IMR-90 (cell line): ENCODE results near the gene NEDD4L. TPM values are rescaled to one million over a fixed set of nuclear protein-coding genes. Genes with fewer than 3 reads are reported as not detected.

Experiments
- ATAC-seq: fragments of 200-7000 bp; cut with Tn5 transposase; 2 replicates; pipeline ENCODE4 v1.9.1; 2020; ENCODE audit warnings: low read depth, mild to moderate bottlenecking, moderate library complexity
- BruUV-seq: library from RNA; stranded (reverse); fragments of 400-500 nt; replicated peaks from 2 replicates; lab custom pipeline; 2021; lab: Mats Ljungman, UMichigan
- CTCF ChIA-PET: fragments of 300-600 bp; formaldehyde crosslinking; extraction: SDS; loops from one replicate; lab custom pipeline; 2021; ENCODE audit warnings: antibody characterized with exemption; lab: Yijun Ruan, JAX
- POLR2A ChIA-PET: fragments of 300-600 bp; sonication (Branson Sonifier 250); formaldehyde crosslinking; loops from one replicate; lab custom pipeline; 2022; ENCODE audit warnings: antibody characterized with exemption; ENCODE audit not compliant: unreplicated experiment; lab: Charles Lee
- DNase-seq: peaks from one replicate; pipeline ENCODE4 v3.0.0; 2013
- H2AFZ ChIP-seq: replicated peaks from 2 replicates; pipeline ENCODE3; 2013; ENCODE audit warnings: low read length, mild to moderate bottlenecking; ENCODE audit not compliant: poor library complexity
- H2AK5ac ChIP-seq: 2 replicates; pipeline ENCODE4 v1.6.1; 2013; ENCODE audit warnings: low read depth, low read length, inconsistent platforms
- H2AK9ac ChIP-seq: replicated peaks from 2 replicates; pipeline ENCODE3; 2013; ENCODE audit warnings: mild to moderate bottlenecking, low read depth, low read length, moderate library complexity; ENCODE audit not compliant: poor library complexity
- H2BK120ac ChIP-seq: 2 replicates; pipeline ENCODE4 v1.6.1; 2013; ENCODE audit warnings: low read depth, low read length, inconsistent platforms
- H2BK15ac ChIP-seq: 3 replicates; pipeline ENCODE4 v1.6.1; 2013; ENCODE audit warnings: low read depth, low read length, inconsistent platforms
- H2BK20ac ChIP-seq: 2 replicates; pipeline ENCODE4 v1.6.1; 2013; ENCODE audit warnings: low read depth, mild to moderate bottlenecking, inconsistent platforms, low read length, moderate library complexity
- H2BK5ac ChIP-seq: 2 replicates; pipeline ENCODE4 v1.6.1; 2013; ENCODE audit warnings: mild to moderate bottlenecking, low read depth, low read length, inconsistent platforms; ENCODE audit not compliant: poor library complexity, severe bottlenecking
- H3K14ac ChIP-seq: replicated peaks from 2 replicates; pipeline ENCODE4 v1.6.1; 2013; ENCODE audit warnings: low read depth, low read length, inconsistent platforms
- H3K18ac ChIP-seq: 2 replicates; pipeline ENCODE4 v1.6.1; 2013; ENCODE audit warnings: low read depth, low read length, control low read depth
- H3K23ac ChIP-seq: 2 replicates; pipeline ENCODE4 v1.6.1; 2013; ENCODE audit warnings: low read depth, low read length, inconsistent platforms
- H3K27ac ChIP-seq: 2 replicates; pipeline ENCODE4 v1.5.1; 2013; ENCODE audit warnings: mild to moderate bottlenecking, control low read depth, low read length; ENCODE audit not compliant: insufficient read depth
- H3K27me3 ChIP-seq: 2 replicates; pipeline ENCODE4 v1.6.1; 2013; ENCODE audit warnings: low read length; ENCODE audit not compliant: control insufficient read depth, insufficient read depth
- H3K36me3 ChIP-seq: 2 replicates; pipeline ENCODE4 v1.6.1; 2013; ENCODE audit warnings: low read length, mixed read lengths; ENCODE audit not compliant: control insufficient read depth, insufficient read depth
- H3K4ac ChIP-seq: 2 replicates; pipeline ENCODE4 v1.6.1; 2013; ENCODE audit warnings: low read depth, low read length, inconsistent platforms
- H3K4me1 ChIP-seq: 2 replicates; pipeline ENCODE4 v1.6.1; 2013; ENCODE audit warnings: low read length, mixed read lengths; ENCODE audit not compliant: control insufficient read depth, insufficient read depth
- H3K4me2 ChIP-seq: 2 replicates; pipeline ENCODE4 v1.6.1; 2013; ENCODE audit warnings: low read depth, mild to moderate bottlenecking, control low read depth, low read length, moderate library complexity
- H3K4me3 ChIP-seq: 2 replicates; pipeline ENCODE4 v1.5.1; 2013; ENCODE audit warnings: low read depth, mild to moderate bottlenecking, control low read depth, low read length, moderate library complexity; ENCODE audit not compliant: insufficient read depth
- H3K56ac ChIP-seq: 2 replicates; pipeline ENCODE4 v1.6.1; 2013; ENCODE audit warnings: low read length, inconsistent platforms; ENCODE audit not compliant: insufficient read depth; ENCODE audit errors: extremely low read depth
- H3K79me1 ChIP-seq, 2 experiments: 2 replicates each; pipeline ENCODE4 v1.6.1; 2013; ENCODE audit warnings: low read length in 2 of 2, inconsistent platforms in 1 of 2, low read depth in 1 of 2
- H3K9ac ChIP-seq: 2 replicates; pipeline ENCODE4 v1.6.1; 2013; ENCODE audit warnings: low read depth, low read length, control low read depth
- H3K9me1 ChIP-seq: 2 replicates; pipeline ENCODE4 v1.6.1; 2013; ENCODE audit warnings: low read length, inconsistent platforms; ENCODE audit not compliant: insufficient read depth
- H3K9me3 ChIP-seq: 2 replicates; pipeline ENCODE4 v1.6.1; 2013; ENCODE audit warnings: low read length; ENCODE audit not compliant: control insufficient read depth, insufficient read depth
- H4K20me1 ChIP-seq: 2 replicates; pipeline ENCODE4 v1.6.1; 2013; ENCODE audit warnings: low read length, inconsistent platforms; ENCODE audit not compliant: insufficient read depth
- H4K5ac ChIP-seq: 2 replicates; pipeline ENCODE4 v1.6.1; 2013; ENCODE audit warnings: mild to moderate bottlenecking, low read depth, low read length, control low read depth
- H4K8ac ChIP-seq, 2 experiments: 2 replicates each; pipeline ENCODE4 v1.6.1; 2013; ENCODE audit warnings: low read depth in 2 of 2, low read length in 2 of 2, control low read depth in 1 of 2, inconsistent platforms in 1 of 2
- H4K91ac ChIP-seq: 2 replicates; pipeline ENCODE4 v1.6.1; 2013; ENCODE audit warnings: low read depth, low read length, inconsistent platforms; ENCODE audit not compliant: insufficient read depth
- BHLHE40 ChIP-seq: fragments of 150-350 bp; IDR thresholded peaks from 2 replicates; pipeline ENCODE4 v1.6.1; 2016; ENCODE audit warnings: mild to moderate bottlenecking, low read depth, low read length
- CEBPB ChIP-seq: IDR thresholded peaks from 2 replicates; pipeline ENCODE4 v1.6.1; 2012; ENCODE audit warnings: low read depth, low read length, improper control_type of control experiment
- CHD1 ChIP-seq: IDR thresholded peaks from 2 replicates; pipeline ENCODE4 v1.6.1; 2012; ENCODE audit warnings: low read depth, low read length, improper control_type of control experiment
- CTCF ChIP-seq: conservative IDR thresholded peaks from 2 replicates; pipeline ENCODE4 v1.5.1; 2012; ENCODE audit warnings: mild to moderate bottlenecking, low read depth, low read length, improper control_type of control experiment
- FOS ChIP-seq: fragments of 150-350 bp; IDR thresholded peaks from 2 replicates; pipeline ENCODE4 v1.6.1; 2016; ENCODE audit warnings: low read depth, low read length
- MAFK ChIP-seq: IDR thresholded peaks from 2 replicates; pipeline ENCODE4 v1.6.1; 2012; ENCODE audit warnings: low read depth, low read length, improper control_type of control experiment
- MAZ ChIP-seq: IDR thresholded peaks from 2 replicates; pipeline ENCODE4 v1.6.1; 2012; ENCODE audit warnings: low read depth, mild to moderate bottlenecking, low read length, improper control_type of control experiment, moderate library complexity, borderline replicate concordance
- MXI1 ChIP-seq: IDR thresholded peaks from 2 replicates; pipeline ENCODE4 v1.6.1; 2012; ENCODE audit warnings: low read depth, mild to moderate bottlenecking, low read length, moderate library complexity, borderline replicate concordance
- NFE2L2 ChIP-seq: fragments of 150-350 bp; IDR thresholded peaks from 2 replicates; pipeline ENCODE4 v1.6.1; 2016; ENCODE audit warnings: low read depth, mild to moderate bottlenecking, low read length
- POLR2A ChIP-seq: IDR thresholded peaks from 2 replicates; pipeline ENCODE4 v1.6.1; 2012; ENCODE audit warnings: mild to moderate bottlenecking, low read depth, low read length
- RAD21 ChIP-seq: IDR thresholded peaks from 2 replicates; pipeline ENCODE4 v1.6.1; 2012; ENCODE audit warnings: low read length, improper control_type of control experiment
- RCOR1 ChIP-seq: IDR thresholded peaks from 2 replicates; pipeline ENCODE4 v1.6.1; 2012; ENCODE audit warnings: mild to moderate bottlenecking, low read length, improper control_type of control experiment; ENCODE audit not compliant: insufficient replicate concordance
- SMC3 ChIP-seq: fragments of 150-350 bp; IDR thresholded peaks from 2 replicates; pipeline ENCODE4 v1.6.1; 2016; ENCODE audit warnings: low read depth, mild to moderate bottlenecking, antibody characterized with exemption, low read length, moderate library complexity
- USF2 ChIP-seq: fragments of 150-350 bp; IDR thresholded peaks from 2 replicates; pipeline ENCODE4 v1.6.1; 2017; ENCODE audit warnings: mild to moderate bottlenecking, antibody characterized with exemption, low read length, low read depth
- WGBS, 2 experiments: methylation state at CpG; one replicate each; pipeline versions ENCODE4 v1.1.5 to v1.1.7; 2013; ENCODE audit warnings: missing lambda C conversion rate in 2 of 2; ENCODE audit not compliant: insufficient read length in 1 of 2; ENCODE audit errors: extremely low coverage in 2 of 2; 5-methylcytosine and 5-hydroxymethylcytosine counted together
- dilution Hi-C: fragments of 300-500 bp; cut with HindIII; formaldehyde crosslinking; loops from one replicate; pipeline ENCODE4 v1.14.3; 2018; ENCODE audit warnings: low sequenced_read_pairs; ENCODE audit not compliant: unreplicated experiment
- in situ Hi-C: fragments of 300-500 bp; cut with MboI; formaldehyde crosslinking; loops from 3 replicates; pipeline ENCODE4 v1.14.3; 2019; ENCODE audit warnings: low sequenced_read_pairs, inconsistent platforms, mixed read lengths
- intact Hi-C: fragments of 100-400 bp; cut with micrococcal nuclease; formaldehyde crosslinking; loops from 2 replicates; pipeline ENCODE4 v1.10.0; 2022
- polyA plus RNA-seq, 3 experiments: library from polyadenylated mRNA; depleted of rRNA; stranded (reverse); fragments of >200 nt; gene quantifications; 2 replicates each; pipeline ENCODE4 v1.2.3, GENCODE V29; 2012; ENCODE audit warnings: low replicate concordance in 1 of 3
- total RNA-seq: library from RNA; depleted of rRNA; stranded (reverse); fragments of >200 nt; gene quantifications from 2 replicates; pipeline ENCODE4 v1.2.3, GENCODE V29; 2012
- TF ChIP-seq, protein P1 (sequence below): fragments of 150-350 bp; IDR thresholded peaks from 2 replicates; pipeline ENCODE4 v1.6.1; 2016; ENCODE audit warnings: low read depth, mild to moderate bottlenecking, low read length, moderate library complexity, borderline replicate concordance

Gene NEDD4L
- total and polyA plus RNA-seq, 2 of the 4 experiments (the other 2 are of a cell fraction), result 10.0 to 10.9 TPM

GRCh38 chr18:58362027-58362575, 318.1 kb downstream of the NEDD4L start:
- no CpG with 5 or more reads among the region's 8 CpGs for WGBS, 2 experiments
- Histone ChIP-seq H4K5ac (peak overlapping the region; percentile 80), H3K9me3 (no peaks in the 10 kb centered on the region), H3K4me1 (peaks cover 16% of the 10 kb centered on the region), H3K36me3 (peaks cover 3% of the 10 kb centered on the region; the same call in 1 of the 2 replicates), H3K4me3 (peak overlapping the region; percentile 15; the same call in 1 of the 2 replicates), H2BK120ac (peak overlapping the region; percentile 66), H3K14ac (peak overlapping the region; percentile 36), H3K23ac (peak overlapping the region; percentile 37; the same call in 1 of the 2 replicates), H3K56ac (peak overlapping the region; percentile 58; the same call in 1 of the 2 replicates), H2AK5ac (peak overlapping the region; percentile 32; the same call in 1 of the 2 replicates), H3K18ac (peak overlapping the region; percentile 50), H2AK9ac (no peak overlapping the region), H3K27me3 (no peaks in the 10 kb centered on the region), H4K91ac (peak overlapping the region; percentile 8; the same call in 1 of the 2 replicates), H2AFZ (no peak overlapping the region), H3K4me2 (peak overlapping the region; percentile 70), H3K9ac (no peak overlapping the region), H2BK5ac (peak overlapping the region; percentile 70), H2BK20ac (peak overlapping the region; percentile 71), H4K8ac (peak overlapping the region; percentile 40 to 87; a peak in 3 of 4 replicates), H4K20me1 (no peaks in the 10 kb centered on the region), H2BK15ac (peak overlapping the region; percentile 65; the same call in 1 of the 3 replicates), H3K4ac (peak overlapping the region; percentile 58), H3K79me1 (no peaks in the 10 kb centered on the region), H3K27ac (peak overlapping the region; percentile 67), H3K9me1 (peaks cover 14% of the 10 kb centered on the region)
- ChIA-PET CTCF (interaction anchor here (1.1 kb wide), 1 partner anchor 226 kb away, joined by 3 read pairs; no protein-coding TSS in a partner anchor), POLR2A (no interaction called here)
- dilution Hi-C loops (no loop called here), intact Hi-C loops (no loop called here), in situ Hi-C loops (no loop called here)
- DNase-seq (peak; percentile 97), ATAC-seq (peak; percentile 92)
- no TSS peak for BruUV-seq
- TF ChIP-seq CEBPB (peak; percentile 91), MAZ (peak; percentile 86), FOS (peak; percentile 35; the same call in 1 of the 2 replicates), SMC3 (no peak), POLR2A (peak; percentile 92), USF2 (no peak), CTCF (no peak), CHD1 (no peak), RAD21 (no peak), BHLHE40 (no peak), RCOR1 (no peak), NFE2L2 (peak; percentile 94), MXI1 (no peak), MAFK (peak; percentile 65)
- TF ChIP-seq, protein P1, sequence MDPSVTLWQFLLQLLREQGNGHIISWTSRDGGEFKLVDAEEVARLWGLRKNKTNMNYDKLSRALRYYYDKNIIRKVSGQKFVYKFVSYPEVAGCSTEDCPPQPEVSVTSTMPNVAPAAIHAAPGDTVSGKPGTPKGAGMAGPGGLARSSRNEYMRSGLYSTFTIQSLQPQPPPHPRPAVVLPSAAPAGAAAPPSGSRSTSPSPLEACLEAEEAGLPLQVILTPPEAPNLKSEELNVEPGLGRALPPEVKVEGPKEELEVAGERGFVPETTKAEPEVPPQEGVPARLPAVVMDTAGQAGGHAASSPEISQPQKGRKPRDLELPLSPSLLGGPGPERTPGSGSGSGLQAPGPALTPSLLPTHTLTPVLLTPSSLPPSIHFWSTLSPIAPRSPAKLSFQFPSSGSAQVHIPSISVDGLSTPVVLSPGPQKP, result no peak
